Endothelial cell of umbilical vein (primary cell): ENCODE results near the gene BANK1. TPM values are rescaled to one million over a fixed set of nuclear protein-coding genes. Genes with fewer than 3 reads are reported as not detected.

Experiments
- BruUV-seq: library from RNA; stranded (reverse); fragments of 400-500 nt; replicated peaks from 2 replicates; lab custom pipeline; 2021; lab: Mats Ljungman, UMichigan
- CTCF ChIA-PET: fragments of 300-600, 350-600 bp; sonication (Branson Sonifier 250); formaldehyde crosslinking; loops from one replicate; lab custom pipeline; 2021; ENCODE audit warnings: antibody characterized with exemption, inconsistent platforms; lab: Charles Lee
- POLR2A ChIA-PET: fragments of 300-600, 350-600 bp; sonication (Branson Sonifier 250); formaldehyde crosslinking; loops from one replicate; lab custom pipeline; 2021; ENCODE audit warnings: antibody characterized with exemption, inconsistent platforms; lab: Charles Lee
- DNase-seq: peaks from one replicate; pipeline ENCODE4 v3.0.0-alpha.2; 2011; ENCODE audit warnings: low read depth, low spot score
- FAIRE-seq: peaks from 2 replicates; lab custom pipeline; 2011; peaks lifted over from hg19 to GRCh38; lab: Jason Lieb, UNC
- H2AFZ ChIP-seq: 2 replicates; pipeline ENCODE4 v1.6.0; 2012; ENCODE audit warnings: low read depth, low read length, control low read depth, inconsistent platforms
- H3K27ac ChIP-seq: 2 replicates; pipeline ENCODE4 v1.5.1; 2011; ENCODE audit warnings: low read depth, mild to moderate bottlenecking, control low read depth, low read length, moderate library complexity; ENCODE audit not compliant: insufficient read depth
- H3K27me3 ChIP-seq, 2 experiments: 2 replicates each; pipeline versions ENCODE4 v1.6.0 to v1.6.1; 2011; ENCODE audit warnings: low read length in 2 of 2, mixed read lengths in 1 of 2; ENCODE audit not compliant: control insufficient read depth in 2 of 2, insufficient read depth in 2 of 2
- H3K36me3 ChIP-seq, 2 experiments: 2 replicates in 1 of 2; 3 replicates in 1 of 2; pipeline ENCODE4 v1.5.1; 2011; ENCODE audit warnings: low read length in 2 of 2, mild to moderate bottlenecking in 1 of 2, moderate library complexity in 1 of 2; ENCODE audit not compliant: control insufficient read depth in 2 of 2, insufficient read depth in 2 of 2; ENCODE audit errors: extremely low read depth in 1 of 2
- H3K4me1 ChIP-seq: 3 replicates; pipeline ENCODE4 v1.5.1; 2011; ENCODE audit warnings: mild to moderate bottlenecking, low read length; ENCODE audit not compliant: control insufficient read depth, insufficient read depth; ENCODE audit errors: extremely low read depth
- H3K4me2 ChIP-seq: 2 replicates; pipeline ENCODE4 v1.6.1; 2011; ENCODE audit warnings: low read length, control low read depth, mixed read lengths; ENCODE audit not compliant: insufficient read depth
- H3K4me3 ChIP-seq, 3 experiments: fragments of 200-600 bp in 1 of 3; sonication (generic), shearing (Covaris generic) in 1 of 3; replicated peaks in 1 of 3; 2 replicates each; pipeline ENCODE4 v1.5.1; 2011 to 2016; ENCODE audit warnings: control low read depth in 3 of 3, low read length in 3 of 3, mild to moderate bottlenecking in 2 of 3, inconsistent platforms in 1 of 3, low read depth in 1 of 3, moderate library complexity in 1 of 3; ENCODE audit not compliant: insufficient read depth in 1 of 3
- H3K79me2 ChIP-seq: 2 replicates; pipeline ENCODE4 v1.6.0; 2012; ENCODE audit warnings: low read length, inconsistent platforms; ENCODE audit not compliant: control insufficient read depth, insufficient read depth
- H3K9ac ChIP-seq: replicated peaks from 2 replicates; pipeline ENCODE3; 2011; ENCODE audit warnings: low read length, control low read depth; ENCODE audit not compliant: insufficient read depth; ENCODE audit errors: extremely low read depth
- H3K9me1 ChIP-seq: replicated peaks from 3 replicates; pipeline ENCODE4 v1.6.0; 2011; ENCODE audit warnings: mild to moderate bottlenecking, low read length; ENCODE audit not compliant: control insufficient read depth, insufficient read depth; ENCODE audit errors: extremely low read depth
- H3K9me3 ChIP-seq: replicated peaks from 2 replicates; pipeline ENCODE4 v1.5.1; 2012; ENCODE audit warnings: low read length, inconsistent platforms; ENCODE audit not compliant: control insufficient read depth, insufficient read depth
- H4K20me1 ChIP-seq: replicated peaks from 2 replicates; pipeline ENCODE3; 2011; ENCODE audit warnings: mild to moderate bottlenecking, low read length; ENCODE audit not compliant: control insufficient read depth, insufficient read depth; ENCODE audit errors: extremely low read depth
- CTCF ChIP-seq, 2 donors: IDR thresholded peaks; 1 replicate in 1 of 2; 2 replicates in 1 of 2; pipeline ENCODE4 v1.5.1; 2011; ENCODE audit warnings: low read length in 2 of 2, mild to moderate bottlenecking in 2 of 2, moderate library complexity in 2 of 2, control low read depth in 1 of 2, inconsistent platforms in 1 of 2, low read depth in 1 of 2; ENCODE audit not compliant: insufficient read depth in 1 of 2; ENCODE audit errors: extremely low read depth in 1 of 2
- EZH2 ChIP-seq: IDR thresholded peaks from 2 replicates; pipeline ENCODE4 v1.6.1; 2012; ENCODE audit warnings: borderline replicate concordance, low read depth, mild to moderate bottlenecking, moderate library complexity, low read length, inconsistent platforms; ENCODE audit not compliant: severe bottlenecking
- FOS ChIP-seq: IDR thresholded peaks from 2 replicates; pipeline ENCODE4 v1.6.1; 2011; ENCODE audit warnings: mild to moderate bottlenecking, low read length, moderate library complexity, borderline replicate concordance; ENCODE audit not compliant: insufficient read depth
- GATA2 ChIP-seq: IDR thresholded peaks from 2 replicates; pipeline ENCODE4 v1.7.0; 2011; ENCODE audit warnings: low read depth, mild to moderate bottlenecking, moderate library complexity, mixed read lengths, low read length; ENCODE audit not compliant: insufficient read length, insufficient read depth
- JUN ChIP-seq: IDR thresholded peaks from 2 replicates; pipeline ENCODE4 v1.6.1; 2011; ENCODE audit warnings: borderline replicate concordance, low read depth; ENCODE audit not compliant: insufficient read length, insufficient read depth
- MAX ChIP-seq: IDR thresholded peaks from 2 replicates; pipeline ENCODE4 v1.6.1; 2011; ENCODE audit not compliant: insufficient read depth, insufficient read length
- MYC ChIP-seq: IDR thresholded peaks from one replicate; pipeline ENCODE4 v1.6.1; 2011; ENCODE audit warnings: mild to moderate bottlenecking, low read depth, low read length
- POLR2A ChIP-seq: IDR thresholded peaks from 2 replicates; pipeline ENCODE4 v1.6.1; 2012; ENCODE audit warnings: low read depth, mild to moderate bottlenecking, control low read depth, low read length
- POLR2AphosphoS5 ChIP-seq: IDR thresholded peaks from 2 replicates; pipeline ENCODE4 v1.6.1; 2012; ENCODE audit warnings: low read depth, mild to moderate bottlenecking, control low read depth, low read length, moderate library complexity; ENCODE audit not compliant: insufficient read depth
- dilution Hi-C: fragments of 300-500 bp; cut with MboI; formaldehyde crosslinking; loops from one replicate; pipeline ENCODE4 v1.15.0; 2019; ENCODE audit warnings: low sequenced_read_pairs; ENCODE audit not compliant: extremely low pct_ligation_motif_present
- intact Hi-C: fragments of 100-400 bp; cut with micrococcal nuclease; formaldehyde crosslinking; loops from one replicate; pipeline ENCODE4 v1.10.0; 2022
- polyA plus RNA-seq, 4 experiments: library from polyadenylated mRNA; depleted of rRNA in 3 of 4; stranded (reverse) in 3 of 4; unstranded in 1 of 4; fragments of >200 nt; gene quantifications; 2 replicates each; pipeline versions ENCODE4 v1.2.1 to v1.2.3, GENCODE V29; 2011 to 2012; ENCODE audit warnings: missing spikeins in 1 of 4
- total RNA-seq: library from RNA; stranded (reverse); gene quantifications from 2 replicates; pipeline ENCODE4 v1.2.3, GENCODE V29; 2021

The BANK1 gene
- total and polyA plus RNA-seq, 2 donors (not counting 3 experiments of a cell fraction or from before 2014, with no cell fraction given), result 0.29 to 0.32 TPM

GRCh38 chr4:101835121-101835904 is 44.8 kb downstream of the BANK1 start:
- dilution Hi-C loops (no loop called here), intact Hi-C loops (no loop called here)
- no peak overlapping the region for H3K4me3 ChIP-seq
- no peaks in the 10 kb centered on the region for H4K20me1 ChIP-seq
- H3K4me2 ChIP-seq, result no peak overlapping the region
- no peaks in the 10 kb centered on the region for H3K9me3 ChIP-seq
- H3K79me2 ChIP-seq, result no peaks in the 10 kb centered on the region
- DNase-seq (peak; percentile 19), FAIRE-seq (peak; percentile 62)
- H3K27ac ChIP-seq, result no peak overlapping the region
- peak overlapping the region; percentile 53 for H2AFZ ChIP-seq
- H3K9me1 ChIP-seq, result no peaks in the 10 kb centered on the region
- H3K27me3 ChIP-seq, result no peaks in the 10 kb centered on the region
- BruUV-seq, result no TSS peak
- ChIA-PET CTCF (interaction anchor here (1.1 kb wide), 1 partner anchor 163 kb away, joined by 3 read pairs; no protein-coding TSS in a partner anchor), POLR2A (no interaction called here)
- H3K36me3 ChIP-seq, result no peaks in the 10 kb centered on the region
- TF ChIP-seq MAX (no peak), CTCF (IDR thresholded peaks at IDR 0.05; ENCODE audit: extremely low read depth in 1 of 2, insufficient read depth in 1 of 2, low read depth in 1 of 2, low read length in 2 of 2) (no peak), FOS (no peak), POLR2AphosphoS5 (no peak), POLR2A (no peak), GATA2 (no peak), EZH2 (no peak), JUN (no peak), MYC (no peak)
- H3K9ac ChIP-seq, result no peak overlapping the region
- H3K4me1 ChIP-seq, result no peaks in the 10 kb centered on the region
